GM13977 (cell line): ENCODE results near the gene HIPK2.

ENCODE experiments used
- DNase-seq: peaks from one replicate; pipeline ENCODE4 v3.0.0; 2012; ENCODE audit warnings: low spot score
- CTCF ChIP-seq: IDR thresholded peaks from 2 replicates; pipeline ENCODE4 v1.5.1; 2012; ENCODE audit warnings: mild to moderate bottlenecking, control low read depth; ENCODE audit not compliant: insufficient read depth; ENCODE audit errors: extremely low read depth, missing control alignments
- in situ Hi-C: fragments of 300-500 bp; cut with MboI; formaldehyde crosslinking; loops from one replicate; pipeline ENCODE4 v1.12.0; 2022; ENCODE audit warnings: low sequenced_read_pairs, low pct_unique_long_range_greater_than_20kb, mixed read lengths, inconsistent platforms; ENCODE audit not compliant: unreplicated experiment

The HIPK2 gene

DNA sequence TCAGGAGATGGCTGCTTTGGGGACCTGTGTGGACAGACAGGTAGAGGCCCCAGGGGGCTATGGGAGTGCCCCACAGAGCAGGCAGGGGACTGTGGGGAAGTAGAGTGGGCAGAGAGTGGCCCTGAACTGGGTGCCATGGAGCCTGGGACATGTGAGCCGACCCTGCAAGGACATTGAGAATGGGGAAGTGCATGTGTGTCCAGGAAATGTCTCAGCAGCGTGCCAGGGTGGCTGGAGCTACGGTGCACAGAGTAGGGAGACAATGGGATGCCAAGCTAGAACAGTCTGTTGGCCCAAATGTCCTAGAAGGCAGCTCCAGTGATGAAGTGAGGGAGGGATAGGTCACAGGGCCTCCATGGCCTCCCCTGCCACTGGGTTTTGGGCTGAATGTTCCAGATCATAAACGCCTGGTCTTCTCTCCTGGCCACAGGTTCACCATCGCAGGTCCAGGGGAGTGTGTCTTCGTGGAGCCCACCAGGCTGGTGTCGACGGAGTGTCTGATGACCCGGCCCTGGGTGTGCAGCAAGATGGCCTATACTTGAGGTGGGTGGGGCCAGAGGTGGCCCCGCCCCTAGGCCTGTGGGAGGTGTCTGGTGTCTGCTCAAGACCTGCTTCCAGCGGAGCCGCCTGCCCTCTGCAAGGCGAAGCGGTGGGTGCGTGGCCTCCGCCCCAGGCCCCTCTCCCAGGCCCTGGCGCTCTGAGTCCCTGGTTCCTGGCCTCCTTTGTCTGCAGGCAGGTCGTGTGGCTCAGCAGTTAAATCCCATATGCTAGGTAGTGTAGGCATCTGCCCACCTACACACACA is 233.8 kb downstream of the HIPK2 start:
- in situ Hi-C loops: no loop called here
- DNase-seq: no peak
- TF ChIP-seq CTCF: no peak

DNA sequence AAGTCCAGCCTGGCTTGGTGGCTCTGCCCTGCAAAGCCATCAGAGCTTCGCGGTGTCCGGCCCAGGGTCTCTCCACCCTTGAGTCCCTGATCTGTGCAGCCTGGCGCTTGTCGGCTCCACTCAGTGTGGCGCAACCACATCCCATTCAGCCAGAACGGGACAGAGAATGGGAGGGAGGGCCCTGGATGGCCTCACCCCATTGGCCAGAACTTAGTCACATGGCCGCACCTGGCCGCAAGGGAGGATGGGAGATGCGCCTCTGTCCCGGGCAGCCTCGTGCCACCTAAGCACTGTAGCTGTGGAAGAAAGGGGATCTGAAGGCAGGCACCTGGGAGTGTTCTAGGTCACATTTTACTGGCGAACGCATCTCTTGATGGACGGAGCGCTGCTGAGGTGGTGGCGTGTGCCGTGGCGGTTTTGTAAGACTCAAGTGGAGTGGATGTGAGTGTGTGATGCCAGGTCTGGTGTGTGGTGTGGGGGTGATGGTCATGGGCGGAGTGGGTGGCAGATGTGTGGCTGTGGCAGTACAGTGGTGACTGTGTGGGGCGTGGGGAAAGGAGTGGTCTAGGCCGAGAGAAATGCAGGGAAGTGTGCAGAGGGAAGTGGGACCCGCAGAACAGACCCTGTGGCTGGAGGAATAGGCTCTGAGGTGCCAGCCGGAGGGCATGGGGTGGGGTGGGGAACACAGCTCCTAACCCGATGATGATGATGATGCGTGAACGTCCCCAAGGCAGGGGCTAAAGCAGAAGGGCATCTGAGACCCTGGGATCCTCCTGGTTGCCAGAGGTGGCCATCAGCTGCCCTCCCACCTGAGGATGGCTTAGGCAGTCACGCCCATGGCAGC is 235.3 kb downstream of the HIPK2 start:
- DNase-seq: no peak
- TF ChIP-seq CTCF: no peak
- in situ Hi-C loops: no loop called here

GRCh38 chr7:139541600-139542307 is 236.0 kb downstream of the HIPK2 start:
- TF ChIP-seq CTCF: no peak
- no peak for DNase-seq
- in situ Hi-C loops: no loop called here

- in situ Hi-C loops: no loop called here
- DNase-seq: no peak
- TF ChIP-seq CTCF: no peak
Measured at GRCh38 chr7:139540203-139540602, 237.6 kb downstream of the HIPK2 start.

DNA sequence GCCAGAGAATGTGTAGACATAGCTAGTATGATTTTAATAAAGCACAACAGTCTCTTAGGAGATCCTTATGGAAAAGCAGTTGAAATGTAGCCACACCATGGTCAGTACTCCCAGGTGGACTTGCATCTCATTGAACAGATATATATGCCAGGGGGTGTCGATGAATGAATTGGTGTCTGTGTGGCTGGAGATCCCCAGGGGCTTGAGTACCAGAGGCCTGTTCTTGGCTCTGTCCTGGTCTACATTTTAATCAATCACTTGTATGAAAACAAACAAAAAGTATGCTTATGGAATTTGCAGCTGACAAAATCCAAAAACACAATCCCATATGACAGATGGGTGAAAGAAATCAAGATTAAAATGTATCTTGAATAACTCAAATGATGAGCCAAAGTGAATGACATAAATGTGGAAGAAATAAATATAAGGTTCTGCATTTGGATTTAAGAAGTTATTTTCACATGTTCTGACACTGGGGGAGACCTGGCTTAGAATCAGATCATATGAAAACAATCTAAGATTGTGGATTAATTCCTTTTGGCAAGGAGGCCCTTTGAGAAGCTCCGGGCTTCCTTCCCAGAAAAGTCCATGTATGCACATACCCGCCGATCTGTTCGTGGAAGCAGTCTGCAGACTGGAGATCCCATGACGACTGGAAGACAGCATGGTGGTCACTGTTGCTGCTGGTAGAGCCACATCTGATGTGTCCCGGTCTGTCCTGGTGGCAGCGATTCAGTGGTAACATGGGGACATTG is 238.7 kb downstream of the HIPK2 start:
- no peak for DNase-seq
- no peak for TF ChIP-seq CTCF
- in situ Hi-C loops: no loop called here

- in situ Hi-C loops: no loop called here
- no peak for TF ChIP-seq CTCF
- no peak for DNase-seq
Measured at GRCh38 chr7:139536152-139536551, 241.6 kb downstream of the HIPK2 start.
